HCT116 (cell line): ENCODE measurements around the gene ADGRG6. TPM values are rescaled to one million over a fixed set of nuclear protein-coding genes. Genes with fewer than 3 reads are reported as not detected.

Experiments
- ATAC-seq: fragments of 200-7000 bp; cut with Tn5 transposase; 2 replicates; pipeline ENCODE4 v1.9.1; 2020; ENCODE audit warnings: mild to moderate bottlenecking, moderate library complexity
- BruUV-seq: library from RNA; stranded (reverse); fragments of 400-500 nt; replicated peaks from 2 replicates; lab custom pipeline; 2021; lab: Mats Ljungman, UMichigan
- CTCF ChIA-PET: fragments of 300-600 bp; sonication (Branson Sonifier 250); formaldehyde crosslinking; loops from one replicate; lab custom pipeline; 2021; ENCODE audit warnings: antibody characterized with exemption; lab: Charles Lee
- POLR2A ChIA-PET: fragments of 300-600, 350-600 bp; sonication (Branson Sonifier 250); formaldehyde crosslinking; loops from one replicate; lab custom pipeline; 2021; ENCODE audit warnings: antibody characterized with exemption; lab: Charles Lee
- RAD21 ChIA-PET, 2 experiments: fragments of 300-600 bp; sonication (Branson Sonifier 250); formaldehyde crosslinking; loops; one replicate each; lab custom pipeline; 2023; ENCODE audit warnings: low total read pairs in 2 of 2; ENCODE audit not compliant: uncharacterized antibody in 2 of 2, unreplicated experiment in 2 of 2, low non-redundant PET in 1 of 2; lab: Charles Lee
- DNase-seq: peaks from one replicate; pipeline ENCODE4 v3.0.0-alpha.2; 2010; ENCODE audit warnings: low read depth, low spot score
- H2AFZ ChIP-seq: fragments of 200-600 bp; shearing (Covaris generic), sonication (generic); 2 replicates; pipeline ENCODE4 v1.6.1; 2017; ENCODE audit warnings: low read depth, mixed run types, mixed read lengths, antibody characterized with exemption, low read length; ENCODE audit not compliant: poor library complexity, severe bottlenecking
- H3K27ac ChIP-seq: 2 replicates; pipeline ENCODE4 v1.5.1; 2012; ENCODE audit warnings: low read depth, low read length
- H3K27me3 ChIP-seq: fragments of 200-600 bp; sonication (generic); 2 replicates; pipeline ENCODE4 v1.6.1; 2016; ENCODE audit warnings: mixed run types, low read length, mixed read lengths; ENCODE audit not compliant: insufficient read depth
- H3K36me3 ChIP-seq, 2 experiments: fragments of 200-500 bp in 1 of 2; fragments of 200-600 bp in 1 of 2; sonication (Bioruptor generic) in 1 of 2; sonication (generic) in 1 of 2; 2 replicates each; pipeline versions ENCODE4 v1.5.1 to v1.6.1; 2014 to 2016; ENCODE audit warnings: low read length in 2 of 2, inconsistent platforms in 1 of 2, mixed read lengths in 1 of 2, mixed run types in 1 of 2; ENCODE audit not compliant: insufficient read depth in 2 of 2, control insufficient read depth in 1 of 2
- H3K4me1 ChIP-seq, 2 experiments: fragments of 200-600 bp in 1 of 2; sonication (generic) in 1 of 2; 2 replicates each; pipeline versions ENCODE4 v1.5.1 to v1.6.1; 2012 to 2017; ENCODE audit warnings: low read length in 2 of 2, inconsistent platforms in 1 of 2, mild to moderate bottlenecking in 1 of 2, mixed read lengths in 1 of 2, mixed run types in 1 of 2, moderate library complexity in 1 of 2; ENCODE audit not compliant: insufficient read depth in 2 of 2, control insufficient read depth in 1 of 2
- H3K4me2 ChIP-seq: fragments of 200-600 bp; sonication (generic); 2 replicates; pipeline ENCODE4 v1.6.1; 2017; ENCODE audit warnings: mixed run types, low read length, mixed read lengths
- H3K4me3 ChIP-seq, 2 experiments: fragments of 200-600 bp in 1 of 2; sonication (generic) in 1 of 2; replicated peaks in 1 of 2; 2 replicates each; pipeline ENCODE4 v1.5.1; 2011 to 2016; ENCODE audit warnings: low read length in 2 of 2, control low read depth in 1 of 2, low read depth in 1 of 2, mild to moderate bottlenecking in 1 of 2, mixed read lengths in 1 of 2, mixed run types in 1 of 2
- H3K79me2 ChIP-seq: fragments of 200-600 bp; sonication (generic); 2 replicates; pipeline ENCODE4 v1.6.1; 2017; ENCODE audit warnings: mild to moderate bottlenecking, mixed run types, low read length, moderate library complexity, mixed read lengths; ENCODE audit not compliant: insufficient read depth
- H3K9ac ChIP-seq: fragments of 200-600 bp; sonication (generic); 2 replicates; pipeline ENCODE4 v1.6.1; 2016; ENCODE audit warnings: low read length, mixed read lengths
- H3K9me2 ChIP-seq: fragments of 200-600 bp; sonication (generic), shearing (Covaris generic); 2 replicates; pipeline ENCODE4 v1.6.1; 2017; ENCODE audit warnings: mixed run types, mild to moderate bottlenecking, moderate library complexity; ENCODE audit not compliant: insufficient read depth
- H3K9me3 ChIP-seq, 2 experiments: fragments of 200-500 bp in 1 of 2; fragments of 200-600 bp in 1 of 2; sonication (Bioruptor generic) in 1 of 2; sonication (generic) in 1 of 2; 2 replicates each; pipeline ENCODE4 v1.6.1; 2014 to 2017; ENCODE audit warnings: low read length in 2 of 2, mixed read lengths in 2 of 2, inconsistent platforms in 1 of 2, low read depth in 1 of 2, mild to moderate bottlenecking in 1 of 2, mixed run types in 1 of 2, moderate library complexity in 1 of 2; ENCODE audit not compliant: control insufficient read depth in 1 of 2, insufficient read depth in 1 of 2
- H4K20me1 ChIP-seq: fragments of 200-600 bp; sonication (generic), shearing (Covaris generic); 2 replicates; pipeline ENCODE4 v1.6.1; 2017; ENCODE audit warnings: mixed run types, mild to moderate bottlenecking, moderate library complexity; ENCODE audit not compliant: insufficient read depth
- ATF3 ChIP-seq: IDR thresholded peaks from 2 replicates; pipeline ENCODE4 v1.6.1; 2012
- CBX3 ChIP-seq: IDR thresholded peaks from 2 replicates; pipeline ENCODE4 v1.6.1; 2012; ENCODE audit warnings: low read depth
- CEBPB ChIP-seq: IDR thresholded peaks from 2 replicates; pipeline ENCODE4 v1.6.1; 2012; ENCODE audit warnings: low read depth
- EGR1 ChIP-seq: IDR thresholded peaks from 2 replicates; pipeline ENCODE4 v1.6.1; 2012; ENCODE audit warnings: low read depth
- ELF1 ChIP-seq: IDR thresholded peaks from 2 replicates; pipeline ENCODE4 v1.6.1; 2012; ENCODE audit warnings: low read depth, borderline replicate concordance
- EZH2 ChIP-seq: fragments of 200-600 bp; sonication (generic); IDR thresholded peaks from 2 replicates; pipeline ENCODE4 v1.6.1; 2017; ENCODE audit warnings: antibody characterized with exemption, mixed run types
- EZH2phosphoT487 ChIP-seq: fragments of 200-600 bp; IDR thresholded peaks from 2 replicates; pipeline ENCODE4 v1.6.1; 2018; ENCODE audit warnings: antibody characterized with exemption, borderline replicate concordance
- FOSL1 ChIP-seq: IDR thresholded peaks from 2 replicates; pipeline ENCODE4 v1.6.1; 2012; ENCODE audit warnings: low read depth
- MAX ChIP-seq: IDR thresholded peaks from 2 replicates; pipeline ENCODE4 v1.6.1; 2012
- RAD21 ChIP-seq: IDR thresholded peaks from 2 replicates; pipeline ENCODE4 v1.6.1; 2012; ENCODE audit warnings: low read depth, mild to moderate bottlenecking
- SIN3A ChIP-seq: IDR thresholded peaks from 2 replicates; pipeline ENCODE4 v1.6.1; 2012; ENCODE audit warnings: low read depth
- SP1 ChIP-seq: IDR thresholded peaks from 2 replicates; pipeline ENCODE4 v1.6.1; 2012; ENCODE audit warnings: low read depth
- SRF ChIP-seq: IDR thresholded peaks from 2 replicates; pipeline ENCODE4 v1.6.1; 2012; ENCODE audit warnings: low read depth
- TCF7L2 ChIP-seq: IDR thresholded peaks from 2 replicates; pipeline ENCODE4 v1.7.0; 2011; ENCODE audit warnings: borderline replicate concordance, inconsistent platforms; ENCODE audit not compliant: insufficient read depth, insufficient read length; ENCODE audit errors: extremely low read depth
- YY1 ChIP-seq: IDR thresholded peaks from 2 replicates; pipeline ENCODE4 v1.6.1; 2011; ENCODE audit warnings: low read length, low read depth, moderate library complexity, mild to moderate bottlenecking; ENCODE audit not compliant: insufficient replicate concordance; ENCODE audit errors: extremely low read depth
- ZFX ChIP-seq: fragments of 450-650 bp; IDR thresholded peaks from 2 replicates; pipeline ENCODE4 v1.6.1; 2017
- ZNF274 ChIP-seq: fragments of 200-500 bp; sonication (Bioruptor generic); IDR thresholded peaks from 2 replicates; pipeline ENCODE4 v1.6.1; 2014; ENCODE audit warnings: mild to moderate bottlenecking, low read depth, low read length, inconsistent platforms
- intact Hi-C: fragments of 100-400 bp; cut with micrococcal nuclease; formaldehyde crosslinking; loops from 2 replicates; pipeline ENCODE4 v1.10.0; 2022
- total RNA-seq: library from RNA; stranded (reverse); gene quantifications from one replicate; pipeline ENCODE4 v1.2.1, GENCODE V29; 2021; ENCODE audit not compliant: unreplicated experiment
- TF ChIP-seq, protein P1 (sequence below): IDR thresholded peaks from 2 replicates; pipeline ENCODE4 v1.6.1; 2012; ENCODE audit warnings: low read depth
- TF ChIP-seq, protein P2 (sequence below): IDR thresholded peaks from 2 replicates; pipeline ENCODE4 v1.6.1; 2011; ENCODE audit warnings: mild to moderate bottlenecking, low read length, moderate library complexity; ENCODE audit not compliant: insufficient replicate concordance; ENCODE audit errors: extremely low read depth
- TF ChIP-seq, protein P3 (sequence below), 3 experiments: fragments of 200-600 bp in 1 of 3; sonication (generic) in 1 of 3; IDR thresholded peaks in 2 of 3; conservative IDR thresholded peaks in 1 of 3; 2 replicates each; pipeline ENCODE4 v1.5.1; 2012 to 2017; ENCODE audit warnings: low read depth in 2 of 3, low read length in 2 of 3, antibody characterized with exemption in 1 of 3, borderline replicate concordance in 1 of 3, control low read depth in 1 of 3, mild to moderate bottlenecking in 1 of 3, mixed read lengths in 1 of 3, mixed run types in 1 of 3, moderate library complexity in 1 of 3; ENCODE audit not compliant: insufficient read depth in 1 of 3

The ADGRG6 gene
- total RNA-seq, 1 experiment from 2014 or later: 67.9 TPM

GRCh38 chr6:142326540-142326939, 24.7 kb downstream of the ADGRG6 start:
- Histone ChIP-seq H3K27ac (no peak overlapping the region), H2AFZ (no peak overlapping the region), H3K9me2 (no peaks in the 10 kb centered on the region), H3K4me2 (no peak overlapping the region), H3K36me3 (no peaks in the 10 kb centered on the region), H3K4me1 (peaks cover 19 to 24% of the 10 kb centered on the region in 2 experiments), H3K9me3 (no peaks in the 10 kb centered on the region), H3K27me3 (no peaks in the 10 kb centered on the region), H4K20me1 (no peaks in the 10 kb centered on the region), H3K79me2 (peaks cover 85% of the 10 kb centered on the region), H3K4me3 (no peak overlapping the region), H3K9ac (no peak overlapping the region)
- CTCF ChIA-PET: no interaction called here
- no TSS peak for BruUV-seq
- intact Hi-C loops: no loop called here
- TF ChIP-seq SRF: no peak
- TF ChIP-seq, protein P1, sequence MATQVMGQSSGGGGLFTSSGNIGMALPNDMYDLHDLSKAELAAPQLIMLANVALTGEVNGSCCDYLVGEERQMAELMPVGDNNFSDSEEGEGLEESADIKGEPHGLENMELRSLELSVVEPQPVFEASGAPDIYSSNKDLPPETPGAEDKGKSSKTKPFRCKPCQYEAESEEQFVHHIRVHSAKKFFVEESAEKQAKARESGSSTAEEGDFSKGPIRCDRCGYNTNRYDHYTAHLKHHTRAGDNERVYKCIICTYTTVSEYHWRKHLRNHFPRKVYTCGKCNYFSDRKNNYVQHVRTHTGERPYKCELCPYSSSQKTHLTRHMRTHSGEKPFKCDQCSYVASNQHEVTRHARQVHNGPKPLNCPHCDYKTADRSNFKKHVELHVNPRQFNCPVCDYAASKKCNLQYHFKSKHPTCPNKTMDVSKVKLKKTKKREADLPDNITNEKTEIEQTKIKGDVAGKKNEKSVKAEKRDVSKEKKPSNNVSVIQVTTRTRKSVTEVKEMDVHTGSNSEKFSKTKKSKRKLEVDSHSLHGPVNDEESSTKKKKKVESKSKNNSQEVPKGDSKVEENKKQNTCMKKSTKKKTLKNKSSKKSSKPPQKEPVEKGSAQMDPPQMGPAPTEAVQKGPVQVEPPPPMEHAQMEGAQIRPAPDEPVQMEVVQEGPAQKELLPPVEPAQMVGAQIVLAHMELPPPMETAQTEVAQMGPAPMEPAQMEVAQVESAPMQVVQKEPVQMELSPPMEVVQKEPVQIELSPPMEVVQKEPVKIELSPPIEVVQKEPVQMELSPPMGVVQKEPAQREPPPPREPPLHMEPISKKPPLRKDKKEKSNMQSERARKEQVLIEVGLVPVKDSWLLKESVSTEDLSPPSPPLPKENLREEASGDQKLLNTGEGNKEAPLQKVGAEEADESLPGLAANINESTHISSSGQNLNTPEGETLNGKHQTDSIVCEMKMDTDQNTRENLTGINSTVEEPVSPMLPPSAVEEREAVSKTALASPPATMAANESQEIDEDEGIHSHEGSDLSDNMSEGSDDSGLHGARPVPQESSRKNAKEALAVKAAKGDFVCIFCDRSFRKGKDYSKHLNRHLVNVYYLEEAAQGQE: no peak
- no peak for TF ChIP-seq EGR1
- TF ChIP-seq ZFX: no peak
- TF ChIP-seq, protein P2, sequence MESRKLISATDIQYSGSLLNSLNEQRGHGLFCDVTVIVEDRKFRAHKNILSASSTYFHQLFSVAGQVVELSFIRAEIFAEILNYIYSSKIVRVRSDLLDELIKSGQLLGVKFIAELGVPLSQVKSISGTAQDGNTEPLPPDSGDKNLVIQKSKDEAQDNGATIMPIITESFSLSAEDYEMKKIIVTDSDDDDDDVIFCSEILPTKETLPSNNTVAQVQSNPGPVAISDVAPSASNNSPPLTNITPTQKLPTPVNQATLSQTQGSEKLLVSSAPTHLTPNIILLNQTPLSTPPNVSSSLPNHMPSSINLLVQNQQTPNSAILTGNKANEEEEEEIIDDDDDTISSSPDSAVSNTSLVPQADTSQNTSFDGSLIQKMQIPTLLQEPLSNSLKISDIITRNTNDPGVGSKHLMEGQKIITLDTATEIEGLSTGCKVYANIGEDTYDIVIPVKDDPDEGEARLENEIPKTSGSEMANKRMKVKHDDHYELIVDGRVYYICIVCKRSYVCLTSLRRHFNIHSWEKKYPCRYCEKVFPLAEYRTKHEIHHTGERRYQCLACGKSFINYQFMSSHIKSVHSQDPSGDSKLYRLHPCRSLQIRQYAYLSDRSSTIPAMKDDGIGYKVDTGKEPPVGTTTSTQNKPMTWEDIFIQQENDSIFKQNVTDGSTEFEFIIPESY: no peak
- no peak for TF ChIP-seq EZH2
- TF ChIP-seq YY1: no peak
- TF ChIP-seq SIN3A: no peak
- no peak for TF ChIP-seq RAD21
- TF ChIP-seq ZNF274: no peak
- TF ChIP-seq ELF1: no peak
- no peak for TF ChIP-seq MAX
- TF ChIP-seq CEBPB: no peak
- TF ChIP-seq, protein P3, sequence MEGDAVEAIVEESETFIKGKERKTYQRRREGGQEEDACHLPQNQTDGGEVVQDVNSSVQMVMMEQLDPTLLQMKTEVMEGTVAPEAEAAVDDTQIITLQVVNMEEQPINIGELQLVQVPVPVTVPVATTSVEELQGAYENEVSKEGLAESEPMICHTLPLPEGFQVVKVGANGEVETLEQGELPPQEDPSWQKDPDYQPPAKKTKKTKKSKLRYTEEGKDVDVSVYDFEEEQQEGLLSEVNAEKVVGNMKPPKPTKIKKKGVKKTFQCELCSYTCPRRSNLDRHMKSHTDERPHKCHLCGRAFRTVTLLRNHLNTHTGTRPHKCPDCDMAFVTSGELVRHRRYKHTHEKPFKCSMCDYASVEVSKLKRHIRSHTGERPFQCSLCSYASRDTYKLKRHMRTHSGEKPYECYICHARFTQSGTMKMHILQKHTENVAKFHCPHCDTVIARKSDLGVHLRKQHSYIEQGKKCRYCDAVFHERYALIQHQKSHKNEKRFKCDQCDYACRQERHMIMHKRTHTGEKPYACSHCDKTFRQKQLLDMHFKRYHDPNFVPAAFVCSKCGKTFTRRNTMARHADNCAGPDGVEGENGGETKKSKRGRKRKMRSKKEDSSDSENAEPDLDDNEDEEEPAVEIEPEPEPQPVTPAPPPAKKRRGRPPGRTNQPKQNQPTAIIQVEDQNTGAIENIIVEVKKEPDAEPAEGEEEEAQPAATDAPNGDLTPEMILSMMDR (IDR thresholded peaks at IDR 0.05 in 2 of 3, conservative IDR thresholded peaks at IDR 0.05 in 1 of 3; ENCODE audit: borderline replicate concordance in 1 of 3, insufficient read depth in 1 of 3, low read depth in 2 of 3, low read length in 2 of 3): no peak
- TF ChIP-seq TCF7L2: no peak
- no peak for TF ChIP-seq CBX3
- TF ChIP-seq ATF3: no peak
- TF ChIP-seq EZH2phosphoT487: no peak
- no peak for TF ChIP-seq SP1
- TF ChIP-seq FOSL1: no peak
- POLR2A ChIA-PET: no interaction called here
- RAD21 ChIA-PET: no interaction called here
- no peak for ATAC-seq
- no peak for DNase-seq
